Esophagus squamous epithelium (tissue), 4 donors: Measurements from ENCODE around the gene C3orf70.

ENCODE experiments used
- POLR2A ChIP-seq, 4 donors: fragments of 450-650 bp; IDR thresholded peaks; one replicate each; pipeline ENCODE4 v1.6.1; 2017; ENCODE audit warnings: antibody characterized with exemption in 4 of 4, mild to moderate bottlenecking in 4 of 4, moderate library complexity in 3 of 4
- TF ChIP-seq, protein P1 (sequence below), 6 experiments: fragments of 450-650 bp in 4 of 6; fragments of 200-600 bp in 2 of 6; sonication (generic) in 2 of 6; IDR thresholded peaks; one replicate each; pipeline ENCODE4 v1.5.1; 2016 to 2019; ENCODE audit warnings: antibody characterized with exemption in 6 of 6, mild to moderate bottlenecking in 4 of 6, moderate library complexity in 4 of 6

DNA sequence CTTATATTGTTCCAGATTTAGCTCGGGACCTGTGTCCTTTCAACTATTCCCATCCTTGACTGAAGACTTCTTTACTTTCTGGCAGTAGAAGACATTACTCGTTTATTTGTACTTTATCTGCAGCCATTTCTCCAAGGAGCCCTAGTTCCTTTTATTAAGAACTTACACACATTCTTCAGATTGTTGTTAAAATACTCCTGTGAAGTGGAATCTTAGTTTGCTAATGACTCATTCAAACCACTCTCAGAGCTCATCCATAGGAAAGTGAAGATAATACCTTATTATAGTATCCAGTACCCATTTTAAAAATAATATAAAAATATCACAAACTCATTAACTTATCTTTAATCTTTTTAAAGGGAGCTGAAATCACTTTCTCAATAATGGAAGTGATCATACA lies 63.5 kb downstream of the C3orf70 start:
- TF ChIP-seq, protein P1, sequence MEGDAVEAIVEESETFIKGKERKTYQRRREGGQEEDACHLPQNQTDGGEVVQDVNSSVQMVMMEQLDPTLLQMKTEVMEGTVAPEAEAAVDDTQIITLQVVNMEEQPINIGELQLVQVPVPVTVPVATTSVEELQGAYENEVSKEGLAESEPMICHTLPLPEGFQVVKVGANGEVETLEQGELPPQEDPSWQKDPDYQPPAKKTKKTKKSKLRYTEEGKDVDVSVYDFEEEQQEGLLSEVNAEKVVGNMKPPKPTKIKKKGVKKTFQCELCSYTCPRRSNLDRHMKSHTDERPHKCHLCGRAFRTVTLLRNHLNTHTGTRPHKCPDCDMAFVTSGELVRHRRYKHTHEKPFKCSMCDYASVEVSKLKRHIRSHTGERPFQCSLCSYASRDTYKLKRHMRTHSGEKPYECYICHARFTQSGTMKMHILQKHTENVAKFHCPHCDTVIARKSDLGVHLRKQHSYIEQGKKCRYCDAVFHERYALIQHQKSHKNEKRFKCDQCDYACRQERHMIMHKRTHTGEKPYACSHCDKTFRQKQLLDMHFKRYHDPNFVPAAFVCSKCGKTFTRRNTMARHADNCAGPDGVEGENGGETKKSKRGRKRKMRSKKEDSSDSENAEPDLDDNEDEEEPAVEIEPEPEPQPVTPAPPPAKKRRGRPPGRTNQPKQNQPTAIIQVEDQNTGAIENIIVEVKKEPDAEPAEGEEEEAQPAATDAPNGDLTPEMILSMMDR (IDR thresholded peaks at IDR 0.05), result no peak
- TF ChIP-seq POLR2A (IDR thresholded peaks at IDR 0.05), result no peak
